H1 (cell line): ENCODE data around the gene COL6A3. TPM values are rescaled to one million over a fixed set of nuclear protein-coding genes. Genes with fewer than 3 reads are reported as not detected.
"Not testable (repeated sequence)": the region's sequence is repeated elsewhere in the genome, so short reads cannot be mapped to it uniquely, and the experiment has no call there.

Source experiments
- CTCF ChIA-PET: fragments of 300-600 bp; sonication (Branson Sonifier 250); formaldehyde crosslinking; loops from one replicate; lab custom pipeline; 2021; ENCODE audit not compliant: partially characterized antibody; lab: Charles Lee
- POLR2A ChIA-PET: fragments of 300-600 bp; sonication (Branson Sonifier 250); formaldehyde crosslinking; loops from one replicate; lab custom pipeline; 2021; ENCODE audit warnings: inconsistent platforms; ENCODE audit not compliant: partially characterized antibody; lab: Charles Lee
- DNase-seq, 2 experiments: peaks; one replicate each; pipeline versions ENCODE4 v3.0.0 to v3.0.0-alpha.2; 2010 to 2022; ENCODE audit warnings: low spot score in 2 of 2, low read depth in 1 of 2, mixed read lengths in 1 of 2
- FAIRE-seq: peaks from 2 replicates; lab custom pipeline; 2011; peaks lifted over from hg19 to GRCh38; lab: Jason Lieb, UNC
- H2AFZ ChIP-seq: 2 replicates; pipeline ENCODE4 v1.8.1; 2012; ENCODE audit warnings: low read length, inconsistent platforms
- H2AK5ac ChIP-seq: 2 replicates; pipeline ENCODE4 v1.6.1; 2013; ENCODE audit warnings: low read depth, low read length
- H2BK120ac ChIP-seq: replicated peaks from 2 replicates; pipeline ENCODE3; 2013; ENCODE audit warnings: low read depth, low read length, inconsistent platforms
- H2BK12ac ChIP-seq: 2 replicates; pipeline ENCODE4 v1.6.1; 2013; ENCODE audit warnings: low read depth, low read length
- H2BK15ac ChIP-seq: 2 replicates; pipeline ENCODE4 v1.6.1; 2013; ENCODE audit warnings: low read length
- H2BK20ac ChIP-seq: 2 replicates; pipeline ENCODE4 v1.6.1; 2013; ENCODE audit warnings: low read length
- H2BK5ac ChIP-seq: 2 replicates; pipeline ENCODE4 v1.6.1; 2013; ENCODE audit warnings: low read depth, low read length
- H3K14ac ChIP-seq: 2 replicates; pipeline ENCODE4 v1.6.1; 2013; ENCODE audit warnings: inconsistent platforms; ENCODE audit not compliant: insufficient read length
- H3K18ac ChIP-seq: 2 replicates; pipeline ENCODE4 v1.6.1; 2013; ENCODE audit warnings: low read length; ENCODE audit errors: extremely low read depth
- H3K23ac ChIP-seq: 2 replicates; pipeline ENCODE4 v1.6.1; 2013; ENCODE audit warnings: inconsistent platforms; ENCODE audit not compliant: insufficient read length
- H3K23me2 ChIP-seq: 2 replicates; pipeline ENCODE4 v1.6.1; 2013; ENCODE audit warnings: low read depth, low read length
- H3K27ac ChIP-seq: 2 replicates; pipeline ENCODE4 v1.6.1; 2011; ENCODE audit warnings: low read depth, low read length, inconsistent platforms
- H3K27me3 ChIP-seq, 4 experiments: replicated peaks in 1 of 4; 1 replicate in 1 of 4; 2 replicates in 3 of 4; pipeline versions ENCODE4 v1.6.1 to v1.8.1; 2011 to 2013; ENCODE audit warnings: low read length in 3 of 4, mild to moderate bottlenecking in 3 of 4, inconsistent platforms in 2 of 4, mixed read lengths in 2 of 4, moderate library complexity in 1 of 4; ENCODE audit not compliant: control insufficient read depth in 3 of 4, insufficient read depth in 3 of 4; ENCODE audit errors: extremely low read depth in 1 of 4
- H3K36me3 ChIP-seq, 4 experiments: 2 replicates each; pipeline versions ENCODE4 v1.6.1 to v1.8.1; 2011 to 2013; ENCODE audit warnings: mild to moderate bottlenecking in 4 of 4, low read length in 3 of 4, moderate library complexity in 2 of 4, control low read depth in 1 of 4, inconsistent platforms in 1 of 4; ENCODE audit not compliant: insufficient read depth in 4 of 4, control insufficient read depth in 2 of 4
- H3K4ac ChIP-seq: replicated peaks from 2 replicates; pipeline ENCODE3; 2013; ENCODE audit warnings: low read length, low read depth, mixed read lengths, inconsistent platforms; ENCODE audit not compliant: insufficient read length
- H3K4me1 ChIP-seq, 4 experiments: replicated peaks in 1 of 4; 1 replicate in 1 of 4; 2 replicates in 3 of 4; pipeline versions ENCODE4 v1.6.1 to v1.8.1; 2011 to 2013; ENCODE audit warnings: low read length in 3 of 4, inconsistent platforms in 2 of 4, mixed read lengths in 1 of 4; ENCODE audit not compliant: insufficient read depth in 4 of 4, control insufficient read depth in 3 of 4
- H3K4me2 ChIP-seq, 2 experiments: 2 replicates each; pipeline versions ENCODE4 v1.6.1 to v1.8.1; 2011 to 2013; ENCODE audit warnings: low read depth in 2 of 2, low read length in 2 of 2, control low read depth in 1 of 2, inconsistent platforms in 1 of 2, mild to moderate bottlenecking in 1 of 2; ENCODE audit not compliant: insufficient read depth in 1 of 2
- H3K4me3 ChIP-seq, 4 experiments: fragments of 200-600, 300-600 bp in 1 of 4; sonication (generic), shearing (Covaris generic), sonication (Bioruptor Twin) in 1 of 4; 2 replicates each; pipeline versions ENCODE4 v1.5.1 to v1.8.1; 2011 to 2016; ENCODE audit warnings: low read length in 4 of 4, low read depth in 3 of 4, control low read depth in 2 of 4, inconsistent platforms in 2 of 4, mild to moderate bottlenecking in 2 of 4, mixed read lengths in 1 of 4, moderate library complexity in 1 of 4; ENCODE audit not compliant: insufficient read depth in 2 of 4; ENCODE audit errors: extremely low read depth in 1 of 4
- H3K56ac ChIP-seq: replicated peaks from 2 replicates; pipeline ENCODE3; 2013; ENCODE audit warnings: low read depth, mild to moderate bottlenecking, mixed read lengths, low read length, inconsistent platforms; ENCODE audit not compliant: insufficient read length
- H3K79me1 ChIP-seq: 2 replicates; pipeline ENCODE4 v1.6.1; 2013; ENCODE audit warnings: low read depth, low read length, control low read depth
- H3K79me2 ChIP-seq, 2 experiments: 2 replicates each; pipeline versions ENCODE4 v1.6.1 to v1.8.1; 2012 to 2013; ENCODE audit warnings: low read length in 2 of 2, mild to moderate bottlenecking in 2 of 2, inconsistent platforms in 1 of 2; ENCODE audit not compliant: insufficient read depth in 2 of 2, control insufficient read depth in 1 of 2
- H3K9ac ChIP-seq, 4 experiments: replicated peaks in 1 of 4; 1 replicate in 1 of 4; 2 replicates in 3 of 4; pipeline versions ENCODE4 v1.6.1 to v1.8.1; 2011 to 2013; ENCODE audit warnings: low read depth in 3 of 4, low read length in 3 of 4, control low read depth in 2 of 4, mild to moderate bottlenecking in 2 of 4, moderate library complexity in 2 of 4, inconsistent platforms in 1 of 4; ENCODE audit errors: extremely low read depth in 1 of 4
- H3K9me3 ChIP-seq, 2 experiments: 2 replicates each; pipeline versions ENCODE4 v1.6.1 to v1.8.1; 2012 to 2013; ENCODE audit warnings: mild to moderate bottlenecking in 2 of 2, moderate library complexity in 2 of 2, control low read depth in 1 of 2, inconsistent platforms in 1 of 2, low read depth in 1 of 2, low read length in 1 of 2, mixed read lengths in 1 of 2; ENCODE audit not compliant: insufficient read depth in 2 of 2
- H4K20me1 ChIP-seq, 2 experiments: replicated peaks in 1 of 2; 2 replicates each; pipeline versions ENCODE3 to v1.8.1; 2011 to 2013; ENCODE audit warnings: inconsistent platforms in 2 of 2, low read length in 2 of 2, mild to moderate bottlenecking in 1 of 2; ENCODE audit not compliant: insufficient read depth in 2 of 2, control insufficient read depth in 1 of 2
- H4K5ac ChIP-seq: 2 replicates; pipeline ENCODE4 v1.6.1; 2013; ENCODE audit warnings: low read length, low read depth, mixed read lengths, inconsistent platforms; ENCODE audit not compliant: insufficient read length
- H4K8ac ChIP-seq: 2 replicates; pipeline ENCODE4 v1.8.0; 2013; ENCODE audit warnings: mild to moderate bottlenecking, moderate library complexity, low read length, inconsistent platforms; ENCODE audit not compliant: insufficient read depth; ENCODE audit errors: extremely low read depth
- H4K91ac ChIP-seq: replicated peaks from 2 replicates; pipeline ENCODE3; 2013; ENCODE audit warnings: low read length, mixed read lengths, inconsistent platforms; ENCODE audit not compliant: insufficient read length
- WGBS, 2 experiments: shearing (Covaris generic) in 1 of 2; methylation state at CpG; one replicate each; pipeline versions ENCODE4 v1.1.6 to v1.1.7; 2013 to 2015; ENCODE audit warnings: low lambda C conversion rate in 2 of 2, mixed read lengths in 2 of 2, inconsistent platforms in 1 of 2, low coverage in 1 of 2, missing lambda C conversion rate in 1 of 2; ENCODE audit not compliant: insufficient replicate concordance in 2 of 2, insufficient coverage in 1 of 2, insufficient read length in 1 of 2; ENCODE audit errors: extremely low coverage in 1 of 2, missing lambda C conversion rate in 1 of 2; 5-methylcytosine and 5-hydroxymethylcytosine counted together
- polyA plus RNA-seq, 7 experiments: library from polyadenylated mRNA; depleted of rRNA in 3 of 7; stranded (reverse) in 5 of 7; unstranded in 2 of 7; fragments of >200 nt in 5 of 7; fragments of 200-250 nt in 2 of 7; gene quantifications; 1 replicate in 5 of 7; 2 replicates in 1 of 7; 4 replicates in 1 of 7; pipeline versions ENCODE4 v1.2.1 to v1.2.3, GENCODE V29; 2011 to 2013; ENCODE audit warnings: missing spikeins in 2 of 7, mixed read lengths in 2 of 7
- total RNA-seq: library from RNA; stranded (reverse); fragmentation: NEBNext Ultra II Directional; extraction: Animal tissue kit (Norgen Biotek cat#: 25700); gene quantifications from 2 replicates; pipeline ENCODE4 v1.2.1, GENCODE V29; 2021

Gene COL6A3
- total and polyA plus RNA-seq, 2 of the 8 experiments (the other 6 are each of a cell fraction or from before 2014, with no cell fraction given), result 1.2 to 3.4 TPM

DNA sequence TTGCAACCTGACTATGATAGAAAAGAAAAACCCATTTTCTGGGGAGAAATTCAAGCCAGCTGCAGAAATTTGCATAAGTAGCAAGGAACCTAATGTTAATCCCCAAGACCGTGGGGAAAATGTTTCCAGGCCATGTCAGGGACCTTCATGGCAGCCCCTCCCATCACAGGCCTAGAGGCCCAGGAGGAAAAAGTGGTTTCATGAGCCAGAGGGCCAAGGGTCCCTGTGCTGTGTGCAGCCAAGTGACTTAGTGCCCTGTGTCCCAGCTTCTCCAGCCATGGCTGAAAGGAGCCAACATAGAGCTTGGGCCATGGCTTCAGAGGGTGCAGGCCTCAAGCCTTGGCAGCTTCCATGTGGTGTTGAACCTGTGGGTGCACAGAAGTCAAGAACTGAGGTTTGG, 110.7 kb downstream of the COL6A3 start:
- H2BK5ac ChIP-seq, POLR2A ChIA-PET, H3K9ac ChIP-seq, H3K36me3 ChIP-seq, H3K79me2 ChIP-seq, DNase-seq, H2BK12ac ChIP-seq, H4K8ac ChIP-seq, H3K14ac ChIP-seq, H2BK15ac ChIP-seq, FAIRE-seq, H3K27me3 ChIP-seq, H3K27ac ChIP-seq, H3K4ac ChIP-seq, H2AK5ac ChIP-seq, H2AFZ ChIP-seq, H2BK20ac ChIP-seq, H3K23ac ChIP-seq, H3K4me2 ChIP-seq, H4K20me1 ChIP-seq, H3K23me2 ChIP-seq, H3K56ac ChIP-seq, H3K18ac ChIP-seq, H3K4me1 ChIP-seq, H3K4me3 ChIP-seq, H4K5ac ChIP-seq, H3K79me1 ChIP-seq, H2BK120ac ChIP-seq, H4K91ac ChIP-seq: not testable (repeated sequence)
- H3K9me3 ChIP-seq, result peaks cover 16% of the 10 kb centered on the region in 2 experiments
- CTCF ChIA-PET, result interaction anchor here (0.6 kb wide), 2 partner anchors 17 to 64 kb away, joined by 3 read pairs; no protein-coding TSS in a partner anchor
- WGBS, 2 experiments, result 87% methylated on average over 1 of the region's 1 CpG; no CpG with 5 or more reads in 1 of the 2 experiments
